Hypothalamus (tissue), 51 donors: Measurements from ENCODE around the gene CARD19.
A peak's percentile ranks its signal among the peaks of the same experiment; 100 is the strongest.
"Not testable (repeated sequence)": the region's sequence is repeated elsewhere in the genome, so short reads cannot be mapped to it uniquely, and the experiment has no call there.

ENCODE experiments used
- DNase-seq, 51 donors: peaks; one replicate each; lab custom pipeline; 2025; lab: John Stamatoyannopoulos, UW

CARD19 gene

DNA sequence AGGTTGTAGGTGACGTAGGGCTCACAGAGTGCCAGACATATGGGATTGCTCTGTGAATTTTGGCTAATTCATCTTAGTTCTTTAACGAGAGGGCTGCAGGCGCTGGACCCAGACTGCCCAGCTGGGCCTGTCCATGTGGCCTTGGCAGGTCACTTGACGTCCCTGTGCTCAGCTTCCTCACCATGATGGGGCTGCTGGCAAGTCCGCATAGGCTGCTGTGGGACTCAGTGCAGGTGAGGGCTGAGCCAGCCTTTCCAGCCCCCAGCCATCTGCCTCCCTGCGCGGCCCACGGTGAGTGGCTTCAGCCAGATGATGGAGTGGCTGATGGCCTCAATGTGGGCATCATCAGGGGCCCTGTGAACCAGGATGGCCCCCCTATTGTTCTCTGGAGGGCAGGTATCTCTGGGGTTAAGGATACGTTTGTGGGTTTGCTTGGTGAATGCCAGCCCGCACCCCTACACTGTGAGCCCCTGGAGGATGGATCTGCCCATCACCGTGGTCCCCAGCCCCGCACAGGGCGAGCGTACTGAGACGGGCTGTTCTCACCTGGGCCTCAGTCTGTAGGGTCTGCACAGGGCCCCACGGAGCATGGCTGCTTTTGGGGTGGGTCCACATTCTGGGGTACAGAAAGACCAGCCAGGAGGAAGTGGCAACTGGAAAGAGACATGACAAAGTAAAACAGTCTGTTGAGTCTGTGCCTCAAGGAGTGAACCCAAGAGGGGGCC, 3.7 kb downstream of the CARD19 start:
- DNase-seq, result no peak

- no peak for DNase-seq
Observed at GRCh38 chr9:93100276-93100636, 4.2 kb downstream of the CARD19 start.

DNA sequence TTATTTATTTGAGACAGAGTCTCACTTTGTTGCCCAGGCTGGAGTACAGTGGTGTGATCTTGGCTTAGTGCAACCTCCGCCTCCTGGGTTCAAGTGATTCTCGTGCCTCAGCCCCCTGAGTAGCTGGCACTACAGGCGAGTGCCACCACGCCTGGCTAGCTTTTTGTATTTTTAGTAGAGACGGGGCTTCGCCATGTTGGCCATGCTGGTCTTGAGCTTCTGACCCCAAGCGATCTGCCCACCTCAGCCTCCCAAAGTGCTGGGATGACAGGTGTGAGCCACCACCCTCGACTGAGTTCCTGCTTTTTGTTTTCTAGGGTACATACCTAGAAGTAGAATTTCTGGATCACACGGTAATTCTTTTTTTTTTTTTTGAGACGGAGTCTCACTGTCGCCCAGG, 5.1 kb downstream of the CARD19 start:
- not testable (repeated sequence) for DNase-seq

- no peak for DNase-seq
Observed at GRCh38 chr9:93105620-93106019, 9.6 kb downstream of the CARD19 start.

GRCh38 chr9:93107151-93107824, 11.3 kb downstream of the CARD19 start:
- no peak for DNase-seq

DNA sequence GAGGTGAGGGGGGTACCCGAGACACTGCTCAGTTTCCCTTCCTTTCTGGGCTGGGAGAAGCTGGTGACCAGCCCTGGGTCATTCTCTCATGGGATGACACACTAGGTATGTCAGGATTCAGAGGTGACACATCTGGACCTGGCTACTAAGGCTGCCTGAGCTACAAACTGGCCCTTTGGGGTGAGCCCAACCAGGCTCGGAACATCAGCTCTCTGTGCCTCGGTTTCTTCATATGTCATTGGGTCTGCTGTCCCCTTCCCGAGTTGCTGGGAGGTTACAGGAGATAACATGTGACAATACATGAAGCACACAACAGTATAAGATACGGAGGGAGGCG, 11.8 kb downstream of the CARD19 start:
- no peak for DNase-seq

DNA sequence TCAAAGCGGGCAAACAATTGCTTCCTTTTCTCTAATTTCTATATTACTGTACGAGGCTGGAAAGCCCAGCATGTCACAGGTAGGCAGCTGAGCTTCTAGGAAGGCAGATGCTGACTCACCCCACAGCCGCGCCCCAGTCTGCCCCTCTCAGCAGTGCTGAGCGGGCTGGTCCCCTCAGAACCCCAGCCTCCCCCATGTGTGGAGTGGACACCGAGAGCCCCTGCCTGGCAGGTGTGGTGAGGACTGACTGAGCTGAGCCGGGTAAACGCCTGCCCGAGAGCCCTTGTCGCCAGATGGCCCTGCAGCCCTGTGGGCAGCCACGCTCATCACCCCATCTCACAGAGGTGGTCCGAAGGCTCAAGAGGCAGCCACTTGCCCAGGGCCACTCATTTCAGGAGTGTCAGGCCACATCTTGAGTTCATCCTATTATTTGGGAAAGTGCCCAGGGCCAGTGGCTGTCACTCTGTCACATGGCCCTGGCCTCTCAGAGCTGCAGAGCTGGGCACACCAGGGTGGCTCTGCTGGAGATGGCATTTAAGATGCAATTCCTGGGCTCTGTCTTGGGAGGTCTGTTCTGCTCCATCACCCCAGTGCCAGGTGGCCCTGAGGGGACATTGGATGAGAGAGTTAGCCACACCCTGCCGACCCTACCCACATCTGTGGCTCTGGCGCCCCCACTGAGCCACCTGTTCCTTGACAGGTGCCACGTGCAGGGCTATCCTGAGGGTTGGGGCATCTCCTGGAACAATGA, 12.4 kb downstream of the CARD19 start:
- DNase-seq, result no peak

- DNase-seq, result no peak
Observed at GRCh38 chr9:93110311-93110855, 14.4 kb downstream of the CARD19 start.

GRCh38 chr9:93111001-93111370, 15.0 kb downstream of the CARD19 start:
- no peak for DNase-seq

DNA sequence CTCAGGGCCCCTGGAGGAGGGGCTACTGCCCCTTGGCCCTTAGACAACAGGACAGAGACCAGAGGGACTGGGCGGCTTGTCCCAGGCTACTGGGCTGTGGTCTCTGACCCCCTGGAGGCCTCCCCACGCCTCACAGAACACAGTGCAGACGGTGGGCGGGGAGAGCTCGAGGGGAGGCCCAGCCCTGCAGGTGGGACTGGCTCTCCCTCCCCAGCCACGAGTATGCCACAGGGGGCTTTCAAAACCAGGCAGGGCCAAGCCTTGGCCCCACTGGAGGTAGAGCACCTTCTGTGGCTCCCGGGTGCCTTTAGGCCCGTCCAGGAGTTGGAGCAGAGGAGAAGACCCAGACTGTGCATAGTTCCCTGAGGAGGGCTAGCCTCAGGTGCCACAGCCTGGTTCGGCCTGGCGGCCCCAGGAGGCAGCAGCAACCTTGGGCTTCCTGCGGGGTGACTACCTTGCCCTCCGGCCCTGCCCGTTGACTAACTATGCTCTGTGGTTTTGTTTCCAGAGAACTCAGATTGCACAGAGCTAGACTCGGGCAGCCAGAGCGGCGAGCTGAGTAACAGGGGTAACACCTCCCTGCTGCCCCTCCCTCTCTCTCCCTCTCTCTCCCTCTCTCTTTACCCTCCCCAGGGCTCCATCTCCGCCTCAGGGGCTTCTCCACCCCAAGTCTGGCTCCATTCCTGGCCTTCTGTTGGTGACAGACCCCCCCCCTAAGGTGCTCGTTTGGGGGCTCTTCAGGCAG, 15.5 kb downstream of the CARD19 start:
- no peak for DNase-seq

- DNase-seq, result no peak
Observed at GRCh38 chr9:93112116-93112863, 16.3 kb downstream of the CARD19 start.

- DNase-seq, result no peak
Observed at GRCh38 chr9:93112864-93113389, 16.9 kb downstream of the CARD19 start.

GRCh38 chr9:93114169-93114983, 18.4 kb downstream of the CARD19 start:
- no peak for DNase-seq

GRCh38 chr9:93114984-93115335, 18.9 kb downstream of the CARD19 start:
- no peak for DNase-seq

DNA sequence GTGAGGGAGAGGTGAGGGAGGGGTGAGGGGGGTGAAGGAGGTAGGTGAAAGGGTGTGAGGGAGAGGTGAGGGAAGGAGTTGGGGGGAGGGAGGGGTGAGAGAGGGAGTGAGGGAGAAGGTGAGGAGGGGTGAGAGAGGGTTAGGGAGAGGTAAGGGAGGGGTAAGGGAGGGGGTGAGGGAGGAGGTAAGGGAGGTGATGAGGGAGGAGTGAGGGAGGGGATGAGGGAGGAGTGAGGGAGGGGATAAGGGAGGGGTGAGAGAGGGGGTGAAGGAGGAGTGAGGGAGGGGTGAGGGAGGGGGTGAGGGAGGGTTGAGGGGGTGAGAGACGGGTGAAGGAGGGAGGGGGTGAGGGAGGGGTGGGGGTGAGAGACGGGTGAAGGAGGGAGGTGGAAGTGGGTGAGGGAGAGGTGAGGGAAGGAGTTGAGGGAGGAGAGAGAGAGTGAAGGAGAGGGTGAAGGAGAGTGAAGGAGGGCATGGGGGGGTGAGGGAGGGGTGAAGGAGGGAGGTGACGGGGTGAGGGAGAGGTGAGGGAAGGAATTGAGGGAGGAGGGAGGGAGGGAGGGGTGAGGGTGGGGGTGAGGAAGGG, 19.6 kb downstream of the CARD19 start:
- DNase-seq, result no peak

- peak in 20 of 51 donors; percentile 14 to 53 (median 36) for DNase-seq
Observed at GRCh38 chr9:93116072-93116961, 20.3 kb downstream of the CARD19 start.

DNA sequence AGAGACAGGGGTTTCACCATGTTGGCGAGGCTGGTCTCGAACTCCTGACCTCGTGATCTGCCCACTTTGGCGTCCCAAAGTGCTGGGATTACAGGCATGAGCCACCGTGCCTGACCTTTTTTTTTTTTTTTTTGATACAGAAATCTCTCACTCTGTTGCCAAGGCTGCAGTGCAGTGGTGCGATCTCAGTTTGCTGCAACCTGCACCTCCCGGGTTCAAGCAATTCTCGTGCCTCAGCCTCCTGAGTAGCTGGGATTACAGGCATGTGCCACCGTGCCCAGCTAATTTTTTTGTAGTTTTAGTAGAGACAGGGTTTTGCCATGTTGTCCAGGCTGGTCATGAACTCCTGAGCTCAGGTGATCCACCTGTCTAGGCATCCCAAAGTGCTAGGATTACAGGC, 21.5 kb downstream of the CARD19 start:
- not testable (repeated sequence) for DNase-seq
